GM18502 (cell line): ENCODE results near the gene ADAMTSL3.

Experiments used
- ATAC-seq: cut with Tn5 transposase; IDR thresholded peaks from one replicate; pipeline ENCODE4 v1.9.1; 2021; ENCODE audit warnings: mild to moderate bottlenecking; ENCODE audit not compliant: unreplicated experiment, poor library complexity

ADAMTSL3 gene

GRCh38 chr15:83653639-83654378 is at the start of gene ADAMTSL3:
ADAMTSL3 (plus strand) TSS chr15:83654123; CDS start chr15:83655762, 1,639 bp downstream.
- ATAC-seq: no peak

GRCh38 chr15:83604549-83604948 is 49.4 kb upstream of the ADAMTSL3 start:
- no peak for ATAC-seq

GRCh38 chr15:83605111-83605945 is 48.6 kb upstream of the ADAMTSL3 start:
- ATAC-seq: no peak

GRCh38 chr15:83610132-83610531 is 43.8 kb upstream of the ADAMTSL3 start:
- no peak for ATAC-seq

- ATAC-seq: no peak
Observed at GRCh38 chr15:83610901-83611685, 42.8 kb upstream of the ADAMTSL3 start.

GRCh38 chr15:83612226-83612625 is 41.7 kb upstream of the ADAMTSL3 start:
- ATAC-seq: no peak

GRCh38 chr15:83612898-83613635 is 40.9 kb upstream of the ADAMTSL3 start:
- no peak for ATAC-seq

- ATAC-seq: no peak
Observed at GRCh38 chr15:83613714-83614113, 40.2 kb upstream of the ADAMTSL3 start.

- no peak for ATAC-seq
Observed at GRCh38 chr15:83616840-83617239, 37.1 kb upstream of the ADAMTSL3 start.

GRCh38 chr15:83626171-83626802 is 27.6 kb upstream of the ADAMTSL3 start:
- no peak for ATAC-seq

- ATAC-seq: no peak
Observed at GRCh38 chr15:83631534-83631933, 22.4 kb upstream of the ADAMTSL3 start.

GRCh38 chr15:83643201-83643600 is 10.7 kb upstream of the ADAMTSL3 start:
- no peak for ATAC-seq

GRCh38 chr15:83644439-83644838 is 9.5 kb upstream of the ADAMTSL3 start:
- ATAC-seq: no peak

- ATAC-seq: no peak
Observed at GRCh38 chr15:83650831-83651230, 3.1 kb upstream of the ADAMTSL3 start.

GRCh38 chr15:83651541-83651940 is 2.4 kb upstream of the ADAMTSL3 start:
- ATAC-seq: no peak

GRCh38 chr15:83652626-83653204 is 1.2 kb upstream of the ADAMTSL3 start:
- no peak for ATAC-seq

- ATAC-seq: no peak
Observed at GRCh38 chr15:83653288-83653638, 660 bp upstream of the ADAMTSL3 start.

GRCh38 chr15:83654379-83655236 is 685 bp downstream of the ADAMTSL3 start:
- no peak for ATAC-seq
